Activated naive CD4-positive, alpha-beta T cell treated with anti-CD3 and anti-CD28 coated beads, Interleukin-2, amount 10 ng/mL, durations not matched to agents 7 days and 5 days (primary cell): Measurements from ENCODE around the gene LOXL3.

Experiments used
- CTCF ChIA-PET: fragments of 350-600 bp; sonication (Branson Sonifier 250); formaldehyde crosslinking; loops from one replicate; lab custom pipeline; 2021; ENCODE audit warnings: antibody characterized with exemption; lab: Charles Lee
- DNase-seq: peaks from one replicate; pipeline ENCODE4 v3.0.0-alpha.2; 2020
- H3K27ac Mint-ChIP-seq: one replicate; pipeline ENCODE4 v1.8.0; 2021; ENCODE audit warnings: mild to moderate bottlenecking, moderate library complexity, mixed read lengths
- H3K27me3 Mint-ChIP-seq: one replicate; pipeline ENCODE4 v1.8.0; 2021; ENCODE audit warnings: mild to moderate bottlenecking, mixed read lengths
- H3K36me3 Mint-ChIP-seq: one replicate; pipeline ENCODE4 v1.8.0; 2021; ENCODE audit warnings: mixed read lengths
- H3K4me1 Mint-ChIP-seq: one replicate; pipeline ENCODE4 v1.8.0; 2021; ENCODE audit warnings: mixed read lengths
- H3K4me3 Mint-ChIP-seq: one replicate; pipeline ENCODE4 v1.8.0; 2021; ENCODE audit warnings: mild to moderate bottlenecking, moderate library complexity, mixed read lengths
- H3K9me3 Mint-ChIP-seq: one replicate; pipeline ENCODE4 v1.8.0; 2021; ENCODE audit warnings: mixed read lengths

Gene LOXL3

GRCh38 chr2:74553892-74554819, at the start of gene LOXL3, which contains the start of gene DOK1:
TSS of gene LOXL3 (minus strand) at chr2:74553942. CDS start at chr2:74552634, 1,308 bp downstream.
TSS of gene DOK1 (plus strand) at chr2:74554720. CDS start at chr2:74554755, 35 bp downstream.
- Mint-ChIP-seq H3K27me3 (peaks cover 50% of the 10 kb centered on the region), H3K9me3 (no peaks in the 10 kb centered on the region), H3K4me3 (peak within 1 kb of the TSS; percentile 94), H3K36me3 (peaks cover 13% of the 10 kb centered on the region), H3K27ac (peak within 1 kb of the TSS; percentile 89), H3K4me1 (peaks cover 33% of the 10 kb centered on the region)
- CTCF ChIA-PET = interaction anchor here (1.8 kb wide), 1 partner anchor 35 kb away, joined by 5 read pairs; no protein-coding TSS in a partner anchor
- DNase-seq = peak; percentile 87

GRCh38 chr2:74602586-74603281, 49.0 kb upstream of the LOXL3 start:
- no peak for DNase-seq
- Mint-ChIP-seq H3K27ac (no peak overlapping the region), H3K9me3 (no peaks in the 10 kb centered on the region), H3K36me3 (no peaks in the 10 kb centered on the region), H3K4me3 (no peak overlapping the region), H3K4me1 (peaks cover 13% of the 10 kb centered on the region), H3K27me3 (peaks cover 38% of the 10 kb centered on the region)
- CTCF ChIA-PET = interaction anchor here (1.1 to 2.3 kb wide), 3 partner anchors 10 to 71 kb away, joined by 3 to 8 read pairs (median 3); no protein-coding TSS in a partner anchor

- H3K36me3 Mint-ChIP-seq = no peaks in the 10 kb centered on the region
- H3K9me3 Mint-ChIP-seq = no peaks in the 10 kb centered on the region
- peaks cover 40% of the 10 kb centered on the region for H3K27me3 Mint-ChIP-seq
- CTCF ChIA-PET = interaction anchor here (1.1 to 1.5 kb wide), 2 partner anchors 10 to 12 kb away, joined by 3 to 5 read pairs; no protein-coding TSS in a partner anchor
- H3K4me3 Mint-ChIP-seq = no peak overlapping the region
- peaks cover 13% of the 10 kb centered on the region for H3K4me1 Mint-ChIP-seq
- no peak for DNase-seq
- no peak overlapping the region for H3K27ac Mint-ChIP-seq
These were observed 45.9 kb upstream of the LOXL3 start for GRCh38 chr2:74599676-74600075.

- CTCF ChIA-PET = interaction anchor here (0.9 kb wide), 1 partner anchor 11 kb away, joined by 3 read pairs; no protein-coding TSS in a partner anchor
- DNase-seq = no peak
- no peak overlapping the region for H3K4me3 Mint-ChIP-seq
- no peak overlapping the region for H3K27ac Mint-ChIP-seq
- H3K36me3 Mint-ChIP-seq = no peaks in the 10 kb centered on the region
- H3K27me3 Mint-ChIP-seq = peaks cover 42% of the 10 kb centered on the region
- no peaks in the 10 kb centered on the region for H3K9me3 Mint-ChIP-seq
- no peaks in the 10 kb centered on the region for H3K4me1 Mint-ChIP-seq
These were observed 43.7 kb upstream of the LOXL3 start for GRCh38 chr2:74597410-74597809.

- Mint-ChIP-seq H3K27me3 (peaks cover 43% of the 10 kb centered on the region), H3K9me3 (no peaks in the 10 kb centered on the region), H3K4me3 (no peak overlapping the region), H3K4me1 (no peaks in the 10 kb centered on the region), H3K27ac (no peak overlapping the region), H3K36me3 (no peaks in the 10 kb centered on the region)
- CTCF ChIA-PET = interaction anchor here (0.9 kb wide), 1 partner anchor 8 kb away, joined by 3 read pairs; no protein-coding TSS in a partner anchor
- DNase-seq = no peak
These were observed 42.8 kb upstream of the LOXL3 start for GRCh38 chr2:74596584-74596983.

- H3K9me3 Mint-ChIP-seq = no peaks in the 10 kb centered on the region
- H3K36me3 Mint-ChIP-seq = no peaks in the 10 kb centered on the region
- no peak for DNase-seq
These were observed 40.4 kb upstream of the LOXL3 start for GRCh38 chr2:74593826-74594772.

GRCh38 chr2:74588664-74589063, 34.9 kb upstream of the LOXL3 start:
- Mint-ChIP-seq H3K4me1 (peaks cover 29% of the 10 kb centered on the region), H3K36me3 (no peaks in the 10 kb centered on the region), H3K27me3 (peaks cover 25% of the 10 kb centered on the region), H3K27ac (no peak overlapping the region), H3K9me3 (no peaks in the 10 kb centered on the region), H3K4me3 (no peak overlapping the region)
- DNase-seq = no peak
- CTCF ChIA-PET = interaction anchor here (0.6 to 8.0 kb wide), 27 partner anchors 8 to 766 kb away, joined by 3 to 104 read pairs (median 4); partner anchors contain the start of genes AUP1, CCDC142, HTRA2 and INO80B

More at GRCh38 chr2:74593826-74594772, 40.4 kb upstream of the LOXL3 start:
- CTCF ChIA-PET = interaction anchor here (1.1 to 1.2 kb wide), 2 partner anchors 9 to 111 kb away, joined by 3 to 4 read pairs; partner anchors contain the start of genes CCDC142 and TTC31
- Mint-ChIP-seq H3K4me3 (no peak overlapping the region), H3K27ac (no peak overlapping the region), H3K27me3 (peaks cover 42% of the 10 kb centered on the region), H3K4me1 (no peaks in the 10 kb centered on the region)

- H3K4me1 Mint-ChIP-seq = peaks cover 32% of the 10 kb centered on the region
- H3K27me3 Mint-ChIP-seq = peaks cover 16% of the 10 kb centered on the region
- H3K36me3 Mint-ChIP-seq = no peaks in the 10 kb centered on the region
- no peak overlapping the region for H3K4me3 Mint-ChIP-seq
- no peaks in the 10 kb centered on the region for H3K9me3 Mint-ChIP-seq
- CTCF ChIA-PET = interaction anchor here (0.6 to 8.0 kb wide), 34 partner anchors 9 to 338 kb away, joined by 3 to 104 read pairs (median 4); partner anchors contain the start of genes AUP1, C2orf81, CCDC142 and HTRA2
- H3K27ac Mint-ChIP-seq = no peak overlapping the region
- peak; percentile 78 for DNase-seq
These were observed 34.0 kb upstream of the LOXL3 start for GRCh38 chr2:74587664-74588277.

GRCh38 chr2:74585406-74586185, 31.9 kb upstream of the LOXL3 start:
- Mint-ChIP-seq H3K27me3 (peaks cover 7% of the 10 kb centered on the region), H3K4me3 (peak overlapping the region; percentile 14), H3K9me3 (no peaks in the 10 kb centered on the region), H3K36me3 (no peaks in the 10 kb centered on the region), H3K4me1 (peaks cover 32% of the 10 kb centered on the region), H3K27ac (peak overlapping the region; percentile 81)
- DNase-seq = peak; percentile 38
- CTCF ChIA-PET = interaction anchor here (0.5 to 8.0 kb wide), 24 partner anchors 10 to 359 kb away, joined by 3 to 104 read pairs (median 5); partner anchors contain the start of genes AUP1, CCDC142, INO80B and MRPL53

GRCh38 chr2:74584088-74584645, 30.4 kb upstream of the LOXL3 start:
- CTCF ChIA-PET = interaction anchor here (1.2 to 8.0 kb wide), 8 partner anchors 9 to 109 kb away, joined by 3 to 104 read pairs (median 34); partner anchors contain the start of genes CCDC142 and TTC31
- no peak overlapping the region for H3K27ac Mint-ChIP-seq
- H3K36me3 Mint-ChIP-seq = no peaks in the 10 kb centered on the region
- no peaks in the 10 kb centered on the region for H3K9me3 Mint-ChIP-seq
- DNase-seq = no peak
- H3K27me3 Mint-ChIP-seq = peaks cover 3% of the 10 kb centered on the region
- H3K4me3 Mint-ChIP-seq = no peak overlapping the region
- H3K4me1 Mint-ChIP-seq = peaks cover 32% of the 10 kb centered on the region

- H3K9me3 Mint-ChIP-seq = no peaks in the 10 kb centered on the region
- DNase-seq = no peak
- H3K27ac Mint-ChIP-seq = no peak overlapping the region
- no peak overlapping the region for H3K4me3 Mint-ChIP-seq
- peaks cover 32% of the 10 kb centered on the region for H3K4me1 Mint-ChIP-seq
- no peaks in the 10 kb centered on the region for H3K27me3 Mint-ChIP-seq
- CTCF ChIA-PET = interaction anchor here (1.3 to 8.0 kb wide), 6 partner anchors 8 to 101 kb away, joined by 3 to 104 read pairs (median 34); partner anchors contain the start of genes CCDC142 and TTC31
- H3K36me3 Mint-ChIP-seq = no peaks in the 10 kb centered on the region
These were observed 29.8 kb upstream of the LOXL3 start for GRCh38 chr2:74583504-74583903.
